SK-N-SH treated with all-trans-retinoic acid at 6 μM for 48 hours (cell line): ENCODE data around the gene MRPS5.

ENCODE experiments used
- ARNTL ChIP-seq: fragments of 450-650 bp; formaldehyde crosslinking; IDR thresholded peaks from 2 replicates; pipeline ENCODE4 v1.5.0; 2020; ENCODE audit warnings: low read depth, mild to moderate bottlenecking, moderate library complexity, borderline replicate concordance
- BACH2 ChIP-seq: fragments of 250-450 bp; sonication (Bioruptor Pico); IDR thresholded peaks from 2 replicates; pipeline ENCODE4 v1.9.0; 2021; ENCODE audit warnings: mild to moderate bottlenecking, borderline replicate concordance
- ESRRG ChIP-seq: fragments of 250-450 bp; sonication (Bioruptor Pico); IDR thresholded peaks from 2 replicates; pipeline ENCODE4 v1.6.1; 2021; ENCODE audit warnings: mild to moderate bottlenecking
- ISL1 ChIP-seq: fragments of 250-450 bp; sonication (Bioruptor Pico); IDR thresholded peaks from 2 replicates; pipeline ENCODE4 v2.1.2; 2022; ENCODE audit warnings: mild to moderate bottlenecking, moderate library complexity
- PPARA ChIP-seq: fragments of 250-450 bp; sonication (Bioruptor Pico); IDR thresholded peaks from 2 replicates; pipeline ENCODE4 v1.5.0; 2020; ENCODE audit warnings: mild to moderate bottlenecking, borderline replicate concordance
- RARB ChIP-seq: fragments of 250-450 bp; sonication (Bioruptor Pico); IDR thresholded peaks from 2 replicates; pipeline ENCODE4 v1.8.0; 2021; ENCODE audit warnings: mild to moderate bottlenecking, moderate library complexity
- SNAI2 ChIP-seq: fragments of 250-450 bp; sonication (Bioruptor Pico); IDR thresholded peaks from 2 replicates; pipeline ENCODE4 v1.5.0; 2020; ENCODE audit warnings: mild to moderate bottlenecking, moderate library complexity
- ZFP30 ChIP-seq: fragments of 450-650 bp; formaldehyde crosslinking; IDR thresholded peaks from 2 replicates; pipeline ENCODE4 v1.5.0; 2022; ENCODE audit warnings: mild to moderate bottlenecking, moderate library complexity
- ZNF565 ChIP-seq: fragments of 450-650 bp; formaldehyde crosslinking; conservative IDR thresholded peaks from 2 replicates; pipeline ENCODE4 v1.5.0; 2020; ENCODE audit warnings: low read depth, mild to moderate bottlenecking, moderate library complexity
- TF ChIP-seq, protein P1 (sequence below): fragments of 250-450 bp; sonication (Bioruptor Pico); IDR thresholded peaks from 2 replicates; pipeline ENCODE4 v1.5.1; 2021; ENCODE audit warnings: mild to moderate bottlenecking, moderate library complexity

DNA sequence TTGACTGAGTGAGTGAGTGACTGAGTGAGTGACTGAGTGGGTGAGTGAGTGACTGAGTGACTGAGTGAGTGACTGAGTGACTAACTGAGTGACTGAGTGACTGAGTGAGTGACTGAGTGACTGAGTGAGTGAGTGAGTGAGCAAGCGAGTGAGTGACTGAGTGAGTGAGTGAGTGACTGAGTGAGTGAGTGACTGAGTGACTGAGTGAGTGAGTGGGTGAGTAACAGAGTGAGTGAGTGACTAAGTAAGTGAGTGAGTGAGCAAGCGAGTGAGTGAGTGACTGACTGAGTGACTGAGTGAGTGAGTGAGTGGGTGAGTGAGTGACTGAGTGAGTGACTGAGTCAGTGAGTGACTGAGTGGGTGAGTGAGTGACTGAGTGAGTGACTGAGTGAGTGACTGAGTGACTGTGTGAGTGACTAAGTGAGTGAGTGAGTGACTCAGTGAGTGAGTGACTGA is 84.2 kb downstream of the MRPS5 start:
- TF ChIP-seq ESRRG: no peak
- TF ChIP-seq BACH2 (CRISPR knock-in tag): no peak
- no peak for TF ChIP-seq ISL1 (CRISPR knock-in tag)
- TF ChIP-seq SNAI2 (CRISPR knock-in tag): no peak
- TF ChIP-seq ZFP30 (CRISPR knock-in tag): no peak
- no peak for TF ChIP-seq ZNF565 (CRISPR knock-in tag)
- TF ChIP-seq, protein P1, sequence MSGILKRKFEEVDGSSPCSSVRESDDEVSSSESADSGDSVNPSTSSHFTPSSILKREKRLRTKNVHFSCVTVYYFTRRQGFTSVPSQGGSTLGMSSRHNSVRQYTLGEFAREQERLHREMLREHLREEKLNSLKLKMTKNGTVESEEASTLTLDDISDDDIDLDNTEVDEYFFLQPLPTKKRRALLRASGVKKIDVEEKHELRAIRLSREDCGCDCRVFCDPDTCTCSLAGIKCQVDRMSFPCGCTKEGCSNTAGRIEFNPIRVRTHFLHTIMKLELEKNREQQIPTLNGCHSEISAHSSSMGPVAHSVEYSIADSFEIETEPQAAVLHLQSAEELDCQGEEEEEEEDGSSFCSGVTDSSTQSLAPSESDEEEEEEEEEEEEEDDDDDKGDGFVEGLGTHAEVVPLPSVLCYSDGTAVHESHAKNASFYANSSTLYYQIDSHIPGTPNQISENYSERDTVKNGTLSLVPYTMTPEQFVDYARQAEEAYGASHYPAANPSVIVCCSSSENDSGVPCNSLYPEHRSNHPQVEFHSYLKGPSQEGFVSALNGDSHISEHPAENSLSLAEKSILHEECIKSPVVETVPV (CRISPR knock-in tag): no peak
- TF ChIP-seq PPARA (CRISPR knock-in tag): no peak
- no peak for TF ChIP-seq RARB (CRISPR knock-in tag)
- TF ChIP-seq ARNTL (CRISPR knock-in tag): no peak
